Erythroblast (primary cell): ENCODE measurements around the gene DCPS.

Experiments used
- GATA1 ChIP-seq: IDR thresholded peaks from 2 replicates; pipeline ENCODE4 v1.6.1; 2011; ENCODE audit warnings: low read depth, mild to moderate bottlenecking, control low read depth, low read length, moderate library complexity
- POLR2A ChIP-seq: IDR thresholded peaks from 2 replicates; pipeline ENCODE4 v1.6.1; 2011; ENCODE audit warnings: mild to moderate bottlenecking, low read length

DNA sequence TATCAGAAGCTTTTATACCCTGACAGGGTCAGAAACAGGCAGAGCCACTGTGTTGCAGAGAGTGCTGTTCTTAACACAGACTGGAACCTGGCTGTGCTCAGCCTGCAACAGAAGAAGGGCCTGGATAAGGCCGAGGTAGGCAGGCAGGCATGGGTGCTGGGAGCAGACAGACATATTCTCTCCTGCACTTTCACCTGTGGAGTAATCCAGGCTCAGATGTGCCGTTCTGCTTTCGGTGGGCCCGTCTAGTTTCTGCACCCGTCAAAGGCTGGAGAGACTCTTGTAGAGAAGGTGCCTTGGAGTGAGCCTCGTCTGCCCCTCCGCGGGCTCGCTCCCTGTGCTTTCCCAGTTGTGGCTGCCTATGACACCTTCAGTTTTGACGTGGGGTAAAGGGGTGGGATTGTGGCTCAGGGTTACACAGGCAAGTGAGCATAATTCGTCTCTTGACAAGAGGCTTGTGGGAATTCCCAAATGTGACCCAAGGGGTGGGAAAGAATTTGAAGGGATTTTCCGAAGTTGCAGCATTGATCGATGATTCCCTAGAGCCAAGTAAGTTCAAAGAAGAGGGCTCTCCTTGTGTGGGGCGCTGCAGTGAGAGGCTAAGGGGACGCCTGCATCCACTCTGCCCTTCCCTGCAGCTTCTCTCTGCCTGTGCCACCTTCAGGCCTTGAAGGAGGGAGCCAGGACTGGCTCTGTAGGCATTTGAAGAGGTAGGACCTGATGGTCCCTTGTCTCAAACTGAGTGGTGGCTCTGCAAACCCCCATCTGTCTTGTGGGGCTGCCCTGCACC lies 35.4 kb downstream of the DCPS start:
- no peak for TF ChIP-seq POLR2A
- TF ChIP-seq GATA1: no peak
